ENCODE measurements around the gene NPC1.

DNA sequence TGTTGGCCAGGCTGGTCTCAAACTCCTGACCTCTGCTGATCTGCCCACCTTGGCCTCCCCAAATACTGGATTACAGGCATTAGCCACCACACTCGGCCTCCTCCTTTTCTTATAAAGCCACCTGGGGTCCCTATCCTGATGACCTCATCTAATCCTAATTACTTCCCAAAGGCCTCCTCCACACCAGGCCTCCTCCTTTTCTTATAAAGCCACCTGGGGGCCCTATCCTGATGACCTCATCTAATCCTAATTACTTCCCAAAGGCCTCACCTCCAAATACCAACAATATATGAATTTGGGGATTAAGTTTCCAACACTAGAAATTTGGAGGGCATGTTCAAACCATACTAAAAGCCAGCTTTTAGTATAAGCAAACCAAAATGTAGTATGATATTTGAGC, 92.7 kb downstream of the NPC1 start:
- TF ChIP-seq, protein P1, sequence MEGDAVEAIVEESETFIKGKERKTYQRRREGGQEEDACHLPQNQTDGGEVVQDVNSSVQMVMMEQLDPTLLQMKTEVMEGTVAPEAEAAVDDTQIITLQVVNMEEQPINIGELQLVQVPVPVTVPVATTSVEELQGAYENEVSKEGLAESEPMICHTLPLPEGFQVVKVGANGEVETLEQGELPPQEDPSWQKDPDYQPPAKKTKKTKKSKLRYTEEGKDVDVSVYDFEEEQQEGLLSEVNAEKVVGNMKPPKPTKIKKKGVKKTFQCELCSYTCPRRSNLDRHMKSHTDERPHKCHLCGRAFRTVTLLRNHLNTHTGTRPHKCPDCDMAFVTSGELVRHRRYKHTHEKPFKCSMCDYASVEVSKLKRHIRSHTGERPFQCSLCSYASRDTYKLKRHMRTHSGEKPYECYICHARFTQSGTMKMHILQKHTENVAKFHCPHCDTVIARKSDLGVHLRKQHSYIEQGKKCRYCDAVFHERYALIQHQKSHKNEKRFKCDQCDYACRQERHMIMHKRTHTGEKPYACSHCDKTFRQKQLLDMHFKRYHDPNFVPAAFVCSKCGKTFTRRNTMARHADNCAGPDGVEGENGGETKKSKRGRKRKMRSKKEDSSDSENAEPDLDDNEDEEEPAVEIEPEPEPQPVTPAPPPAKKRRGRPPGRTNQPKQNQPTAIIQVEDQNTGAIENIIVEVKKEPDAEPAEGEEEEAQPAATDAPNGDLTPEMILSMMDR (IDR thresholded peaks at IDR 0.05) = no peak
- TF ChIP-seq POLR2A (IDR thresholded peaks at IDR 0.05) = no peak

All from esophagus squamous epithelium (tissue), 4 donors.